Psoas muscle (tissue), 8 donors: Measurements from ENCODE around the gene PURA. TPM values are rescaled to one million over a fixed set of nuclear protein-coding genes. Genes with fewer than 3 reads are reported as not detected.

Experiments
- ATAC-seq, 4 donors: fragments of 200-7000 bp; cut with Tn5 transposase; one replicate each; pipeline ENCODE4 v1.9.1; 2020; ENCODE audit warnings: moderate library complexity in 3 of 4, mild to moderate bottlenecking in 2 of 4
- DNase-seq, 2 donors: peaks; one replicate each; pipeline ENCODE4 v3.0.0-alpha.2; 2020
- H3K27ac ChIP-seq: fragments of 200-600 bp; one replicate; pipeline ENCODE4 v1.8.0; 2022
- H3K27me3 ChIP-seq, 3 donors: fragments of 200-600 bp in 1 of 3; one replicate each; pipeline versions ENCODE4 v1.6.1 to v1.8.0; 2013 to 2022; ENCODE audit warnings: low read length in 2 of 3, mild to moderate bottlenecking in 2 of 3, moderate library complexity in 1 of 3; ENCODE audit not compliant: insufficient read depth in 3 of 3
- H3K36me3 ChIP-seq, 2 donors: fragments of 200-600 bp in 1 of 2; one replicate each; pipeline versions ENCODE4 v1.6.1 to v1.8.0; 2013 to 2022; ENCODE audit warnings: low read depth in 1 of 2, mild to moderate bottlenecking in 1 of 2, moderate library complexity in 1 of 2; ENCODE audit not compliant: insufficient read depth in 1 of 2
- H3K4me1 ChIP-seq: fragments of 200-600 bp; one replicate; pipeline ENCODE4 v1.8.0; 2022
- H3K4me3 ChIP-seq: fragments of 200-600 bp; one replicate; pipeline ENCODE4 v1.8.0; 2022; ENCODE audit warnings: mild to moderate bottlenecking
- H3K9me3 ChIP-seq: fragments of 200-600 bp; one replicate; pipeline ENCODE4 v1.8.0; 2022
- CTCF ChIP-seq: fragments of 200-600 bp; IDR thresholded peaks from one replicate; pipeline ENCODE4 v1.8.0; 2022; ENCODE audit warnings: antibody characterized with exemption
- WGBS, 3 donors: extraction: QIAGEN DNeasy Blood & Tissue Kit; methylation state at CpG; one replicate each; pipeline versions ENCODE4 v1.1.6 to v1.1.7; 2013; 5-methylcytosine and 5-hydroxymethylcytosine counted together
- intact Hi-C, 2 donors: fragments of 100-400 bp; cut with DNase I; formaldehyde crosslinking; loops; one replicate each; pipeline versions ENCODE4 v1.11.0 to v1.14.2; 2022
- polyA plus RNA-seq, 3 donors: library from polyadenylated mRNA; stranded (reverse); fragments of 200-250 nt; gene quantifications; one replicate each; pipeline ENCODE4 v1.2.3, GENCODE V29; 2013
- total RNA-seq, 4 donors: library from RNA; stranded (reverse); fragmentation: NEBNext Ultra II Directional in 2 of 4; extraction: Animal tissue kit (Norgen Biotek cat#: 25700) in 2 of 4; gene quantifications; one replicate each; pipeline versions ENCODE4 v1.2.1 to v1.2.4, GENCODE V29; 2021 to 2023
- donor health status: healthy with polysubstance abuse.
- donor health status: DM: no; HTN: no; CAD: no; lungs with moderate emphysema.
- donor health status: Bipolar disorder and iron deficiency.
- donor health status: healthy.
- donor health status: DM: yes; HTN: yes; CAD: no.
- donor health status: DM: no; HTN: no; CAD: no.
- donor health status: DM: no; HTN: no; CAD: no.
- donor health status: DM: yes; HTN: yes; CAD: no.

PURA gene
- total and polyA plus RNA-seq, 7 donors: 3.2 to 20.4 (median 11.8) TPM

DNA sequence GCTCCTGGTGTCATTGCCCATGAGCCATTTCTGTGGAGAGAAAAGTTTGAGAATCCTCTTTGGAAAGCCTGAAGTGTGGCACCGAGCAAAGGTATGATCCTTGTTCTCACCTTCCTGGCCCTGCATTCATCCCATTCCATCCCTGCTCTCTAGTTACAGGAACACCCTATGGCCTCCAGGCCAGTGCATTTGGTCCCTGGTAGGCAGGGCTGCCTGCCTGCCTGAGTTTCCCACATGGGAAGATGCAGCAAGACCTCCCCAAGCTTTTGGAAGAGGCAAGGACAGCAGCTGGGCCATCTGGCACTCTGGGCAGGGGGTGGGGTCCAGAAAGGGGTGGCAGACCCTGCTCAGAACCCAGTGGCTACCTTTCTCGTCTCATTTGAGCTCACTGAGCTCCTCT lies 36.3 kb downstream of the PURA start:
- intact Hi-C loops: no loop called here
- no peak for ATAC-seq
- Histone ChIP-seq H3K4me1 (peaks cover 11% of the 10 kb centered on the region), H3K36me3 (no peaks in the 10 kb centered on the region), H3K27ac (no peak overlapping the region), H3K27me3 (no peaks in the 10 kb centered on the region), H3K4me3 (no peak overlapping the region), H3K9me3 (no peaks in the 10 kb centered on the region)
- 57 to 79% (median 68%) methylated on average over 2 of the region's 2 CpGs for WGBS, 3 donors
- TF ChIP-seq CTCF: no peak
- no peak for DNase-seq

GRCh38 chr5:140151144-140152021 lies 37.5 kb downstream of the PURA start:
- 80 to 83% (median 80%) methylated on average over 7 of the region's 7 CpGs for WGBS, 3 donors
- no peak for ATAC-seq
- no peaks in the 10 kb centered on the region for H3K27me3 ChIP-seq
- TF ChIP-seq CTCF: no peak
- no peaks in the 10 kb centered on the region for H3K9me3 ChIP-seq
- no peak overlapping the region for H3K4me3 ChIP-seq
- H3K27ac ChIP-seq: no peak overlapping the region
- no peaks in the 10 kb centered on the region for H3K36me3 ChIP-seq
- DNase-seq: no peak
- intact Hi-C loops: no loop called here
- H3K4me1 ChIP-seq: peaks cover 1% of the 10 kb centered on the region

DNA sequence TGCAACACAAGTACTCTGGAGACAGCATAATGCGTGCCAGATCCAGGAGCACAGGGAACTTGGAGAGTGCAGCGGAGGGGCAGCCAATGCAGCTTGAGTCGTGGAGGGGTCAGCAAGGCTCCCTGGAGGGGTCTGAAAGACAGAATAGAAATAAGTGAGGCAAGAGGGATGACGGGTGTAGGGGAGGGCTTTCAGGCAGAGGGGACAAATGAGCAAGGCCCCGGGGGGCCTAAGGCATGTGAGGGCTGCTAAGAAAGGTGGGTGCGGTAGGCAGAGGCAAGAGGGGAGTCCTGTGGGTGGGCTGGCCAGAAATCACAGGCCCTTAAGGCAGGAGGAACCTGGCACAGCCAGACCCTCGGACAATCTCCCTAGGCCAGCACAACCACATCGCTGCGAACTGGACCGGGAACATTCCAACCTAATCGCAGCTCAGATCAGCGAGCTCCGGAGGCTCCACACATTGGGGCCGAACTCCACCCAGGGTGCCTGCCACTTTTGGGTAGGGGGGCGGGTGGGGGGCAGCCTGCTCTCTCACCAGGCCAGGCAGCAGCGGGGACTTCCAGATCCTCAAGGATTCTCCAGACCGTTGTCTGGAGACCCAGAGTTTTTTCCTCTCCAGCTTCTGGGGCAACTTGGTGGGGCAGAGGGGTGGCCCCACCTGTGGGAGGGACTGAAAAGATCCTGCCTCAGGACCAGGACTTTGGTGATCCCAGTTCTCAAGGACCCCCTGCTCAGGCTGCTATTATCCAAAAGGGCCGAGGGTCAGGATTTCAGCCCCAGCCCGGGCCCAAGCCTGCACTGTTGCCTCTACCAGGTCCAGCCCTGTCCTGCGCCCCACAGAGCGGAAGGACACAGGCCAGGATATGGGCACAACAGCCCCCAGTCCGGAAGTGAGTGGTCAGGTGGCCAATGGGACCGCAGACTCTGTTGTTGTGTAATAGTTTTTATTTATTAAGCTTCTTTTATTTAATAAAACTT lies 38.4 kb downstream of the PURA start:
- TF ChIP-seq CTCF: no peak
- DNase-seq (no peak), ATAC-seq (no peak)
- H3K27ac ChIP-seq: no peak overlapping the region
- H3K4me3 ChIP-seq: no peak overlapping the region
- no peaks in the 10 kb centered on the region for H3K27me3 ChIP-seq
- H3K36me3 ChIP-seq: no peaks in the 10 kb centered on the region
- H3K4me1 ChIP-seq: peaks cover 3% of the 10 kb centered on the region
- H3K9me3 ChIP-seq: no peaks in the 10 kb centered on the region
- 70 to 79% (median 77%) methylated on average over 23 of the region's 23 CpGs for WGBS, 3 donors
- intact Hi-C loops: no loop called here

DNA sequence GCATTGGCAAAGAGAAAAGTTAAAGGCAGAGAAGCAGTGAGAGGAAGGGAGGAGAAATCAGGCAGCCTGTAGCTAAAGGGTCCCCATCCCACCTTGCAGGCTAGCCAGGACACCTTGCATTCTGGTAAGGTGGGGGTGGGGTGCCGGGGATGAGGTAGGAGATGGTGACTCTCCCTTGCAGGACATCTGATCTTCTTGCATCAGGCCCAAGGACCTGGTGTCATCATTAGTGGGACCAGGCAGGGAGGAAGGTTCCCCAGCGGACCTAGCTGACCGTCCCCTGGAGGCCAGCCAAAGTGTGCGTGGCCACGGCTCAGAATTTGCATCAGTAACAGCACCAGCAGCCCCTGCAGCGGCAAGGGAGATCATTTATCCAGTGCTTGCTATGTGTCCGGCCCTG lies 39.3 kb downstream of the PURA start:
- DNase-seq: no peak
- TF ChIP-seq CTCF: no peak
- 41 to 47% (median 46%) methylated on average over 7 of the region's 7 CpGs for WGBS, 3 donors

More for the DNA sequence above, 39.3 kb downstream of the PURA start:
- no peak for ATAC-seq
- Histone ChIP-seq H3K4me3 (no peak overlapping the region), H3K36me3 (no peaks in the 10 kb centered on the region), H3K9me3 (no peaks in the 10 kb centered on the region), H3K27me3 (no peaks in the 10 kb centered on the region), H3K4me1 (peaks cover 3% of the 10 kb centered on the region), H3K27ac (no peak overlapping the region)
- intact Hi-C loops: no loop called here
